Erythroblast (primary cell): ENCODE measurements around the gene TOB2.
"Not testable (repeated sequence)": the region's sequence is repeated elsewhere in the genome, so short reads cannot be mapped to it uniquely, and the experiment has no call there.

Experiments
- DNase-seq, 2 experiments: peaks; one replicate each; lab custom pipeline; 2025; lab: John Stamatoyannopoulos, UW
- GATA1 ChIP-seq: IDR thresholded peaks from 2 replicates; pipeline ENCODE4 v1.6.1; 2011; ENCODE audit warnings: low read depth, mild to moderate bottlenecking, control low read depth, low read length, moderate library complexity
- POLR2A ChIP-seq: IDR thresholded peaks from 2 replicates; pipeline ENCODE4 v1.6.1; 2011; ENCODE audit warnings: mild to moderate bottlenecking, low read length

The TOB2 gene

DNA sequence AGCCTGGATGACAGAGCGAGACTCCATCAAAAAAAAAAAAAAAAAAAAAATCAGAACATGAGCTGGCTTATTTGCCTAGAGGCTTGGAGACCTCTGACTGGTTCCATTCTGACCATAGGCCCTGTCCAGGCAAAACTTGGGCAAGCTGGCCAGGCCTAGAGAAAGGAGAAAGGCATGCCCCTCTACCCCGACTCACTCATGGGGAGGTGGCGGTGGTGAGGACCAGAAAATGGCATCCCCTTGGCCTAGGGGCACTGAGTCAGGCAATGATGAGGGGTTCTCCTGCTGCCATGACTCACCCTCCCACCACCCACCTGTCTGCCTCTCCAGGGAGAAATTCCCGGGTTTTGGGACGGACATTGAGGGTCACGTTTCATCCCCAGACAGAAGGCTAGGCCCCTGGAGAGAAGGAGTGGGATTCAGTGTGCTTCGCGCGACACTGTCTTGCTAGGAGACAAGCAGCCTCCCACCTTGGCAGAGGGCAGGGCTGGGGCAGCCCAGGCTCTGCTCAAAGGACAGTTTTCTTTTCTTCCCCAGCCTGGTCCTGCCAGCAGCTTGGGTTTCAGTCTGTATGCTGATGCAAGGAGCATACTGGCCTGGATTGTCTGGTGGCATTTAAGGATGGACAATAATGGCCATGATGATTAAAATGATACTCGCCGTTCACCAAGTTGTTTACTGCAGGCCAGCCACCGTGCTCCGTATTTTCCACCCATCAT lies 17.2 kb downstream of the TOB2 start:
- TF ChIP-seq GATA1 = no peak
- no peak for TF ChIP-seq POLR2A
- DNase-seq = no peak

DNA sequence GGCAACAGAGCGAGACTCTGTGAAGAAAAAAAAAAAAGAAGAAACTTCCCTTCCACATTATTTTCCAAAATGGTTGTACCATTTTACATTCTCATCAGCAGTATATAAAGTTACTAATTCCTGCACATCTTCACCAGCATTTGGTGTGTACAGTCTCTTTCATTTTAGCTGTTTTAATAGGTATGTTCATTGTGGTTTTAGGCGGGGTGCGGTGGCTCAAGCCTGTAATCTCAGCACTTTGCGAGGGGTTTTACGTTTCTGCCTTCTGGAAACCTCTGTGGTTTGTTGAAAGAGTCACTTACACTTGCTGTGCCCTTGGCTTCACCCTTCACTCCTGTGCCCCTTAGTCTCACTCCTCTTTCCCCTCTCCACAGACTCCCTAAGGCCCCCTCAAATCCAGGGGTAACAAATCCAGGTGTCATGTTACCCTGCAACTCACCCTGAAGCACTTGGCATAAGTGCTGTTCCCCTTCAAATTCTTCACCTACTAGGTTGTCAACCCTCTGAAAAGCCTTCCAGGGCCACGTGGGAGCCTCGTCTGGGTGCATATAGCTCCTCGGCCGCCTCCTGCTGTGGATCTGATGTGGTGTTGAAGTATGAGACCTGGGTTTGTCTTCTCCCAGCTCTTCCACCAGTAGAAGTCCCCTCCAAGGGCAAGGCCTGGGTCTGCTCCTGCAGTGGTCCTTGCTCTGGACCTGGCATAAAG lies 20.8 kb downstream of the TOB2 start:
- TF ChIP-seq POLR2A (no peak), GATA1 (no peak)
- DNase-seq = no peak

DNA sequence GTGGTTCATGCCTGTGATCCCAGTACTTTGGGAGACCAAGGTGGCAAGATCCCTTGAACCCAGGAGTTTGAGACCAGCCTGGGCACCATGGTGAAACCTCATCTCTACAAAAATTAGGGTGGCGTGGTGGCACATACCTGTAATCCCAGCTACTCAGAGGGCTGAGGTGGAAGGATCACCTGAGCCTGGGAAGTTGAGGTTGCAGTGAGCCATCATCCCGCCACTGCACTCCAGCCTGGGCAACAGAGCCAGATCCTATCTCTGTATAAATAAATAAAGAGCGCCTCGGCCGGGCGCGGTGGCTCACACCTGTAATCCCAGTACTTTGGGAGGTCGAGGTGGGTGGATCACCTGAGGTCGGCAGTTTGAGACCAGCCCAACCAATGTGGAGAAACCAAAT lies 27.9 kb downstream of the TOB2 start:
- no peak for TF ChIP-seq GATA1
- no peak for TF ChIP-seq POLR2A
- DNase-seq = no peak

DNA sequence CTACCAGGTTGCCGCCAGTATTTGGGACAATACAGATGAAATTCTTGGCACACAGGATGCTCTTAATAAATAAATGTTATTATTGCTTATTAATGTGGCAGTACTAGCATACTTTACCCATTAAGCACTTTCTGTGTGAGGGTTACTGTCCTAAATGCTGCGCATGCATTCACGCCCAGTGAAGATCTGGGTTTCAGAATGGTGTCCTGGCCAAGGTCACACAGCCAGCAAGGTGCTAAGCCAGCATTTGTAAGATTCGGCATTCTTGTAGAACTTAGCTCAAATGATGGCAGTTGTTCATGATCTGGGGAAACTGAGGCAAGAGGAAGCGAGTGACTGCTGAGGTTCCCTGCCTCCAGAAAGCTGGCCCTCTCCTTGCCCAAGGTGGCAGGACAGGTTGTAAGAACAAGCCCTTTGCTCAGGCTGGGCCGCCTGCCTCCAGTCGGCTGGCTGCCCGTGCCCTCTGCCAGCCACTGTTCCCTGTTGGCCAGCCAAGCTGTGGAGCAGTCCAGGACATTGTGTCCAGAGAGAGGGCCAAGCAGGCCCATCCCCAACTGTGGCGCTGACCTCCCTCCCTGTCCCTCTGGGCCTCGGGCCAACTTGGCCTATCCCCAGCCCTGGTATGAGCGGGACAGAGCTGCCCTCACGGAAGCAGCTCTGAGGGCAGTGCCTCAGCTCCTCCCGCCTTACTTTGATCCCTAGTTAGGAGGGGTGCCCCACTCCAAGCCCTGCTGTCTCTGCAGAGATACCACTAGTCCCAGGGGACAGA lies 28.8 kb downstream of the TOB2 start:
- no peak for DNase-seq
- TF ChIP-seq POLR2A (no peak), GATA1 (no peak)

DNA sequence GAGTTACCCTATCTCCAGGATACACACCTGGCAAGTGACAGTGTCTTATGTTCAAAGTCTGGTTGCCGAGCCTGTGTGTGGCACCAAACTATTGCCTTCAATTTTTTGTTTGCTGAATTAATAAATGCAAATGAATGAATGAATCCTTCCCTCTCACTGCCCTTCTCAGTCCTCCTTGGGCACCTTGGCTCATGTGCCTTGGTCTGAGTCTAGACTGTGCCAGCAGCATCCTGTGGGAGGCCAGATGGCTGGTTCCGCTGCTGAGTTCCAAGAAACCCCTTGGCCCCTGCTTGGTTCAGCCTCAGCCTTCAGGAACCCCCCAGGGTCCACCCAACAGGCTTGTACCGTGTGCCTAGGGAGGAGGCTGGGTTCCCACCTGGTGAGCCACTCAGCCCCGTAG lies 31.0 kb downstream of the TOB2 start:
- no peak for DNase-seq
- no peak for TF ChIP-seq POLR2A
- no peak for TF ChIP-seq GATA1

DNA sequence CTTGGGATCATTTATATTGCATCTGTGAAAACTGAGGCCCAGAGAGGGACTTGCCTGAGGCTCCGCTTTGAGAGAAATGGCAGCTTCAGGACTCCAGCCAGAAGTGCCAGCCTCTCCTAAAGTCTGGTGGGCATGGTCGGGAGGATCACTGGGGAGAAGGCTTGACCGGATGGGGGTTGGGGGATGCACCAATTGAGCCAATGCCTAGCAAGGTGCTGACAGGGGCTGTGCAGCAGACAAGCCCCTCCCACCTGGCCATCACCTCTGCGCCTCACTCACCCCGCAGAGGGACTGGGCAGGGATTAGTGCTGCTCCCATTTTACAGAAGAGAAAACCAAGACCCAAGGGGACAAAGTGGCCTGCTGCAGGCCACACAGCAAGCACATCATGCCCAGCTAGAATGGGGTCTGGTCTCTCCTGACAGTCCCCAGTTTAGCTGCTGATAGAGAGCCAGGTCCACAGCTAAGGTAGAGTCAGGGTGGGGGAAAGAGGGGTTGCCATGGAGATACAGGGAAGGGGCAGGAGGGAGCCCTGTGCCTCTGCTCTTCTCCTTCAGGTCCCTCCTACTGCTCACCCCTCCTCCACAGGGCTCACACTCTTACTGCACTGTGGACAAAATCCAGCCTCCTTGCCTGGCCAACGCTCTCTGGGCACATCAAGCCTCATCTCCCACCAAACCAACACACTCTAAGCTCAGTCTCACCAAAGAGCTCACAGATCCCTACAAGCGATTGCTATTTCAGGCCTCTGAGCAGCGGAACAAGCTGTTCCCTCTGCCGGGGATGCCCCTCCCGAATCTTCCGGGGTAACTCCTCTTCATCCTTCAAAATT lies 35.4 kb downstream of the TOB2 start:
- no peak for DNase-seq

DNA sequence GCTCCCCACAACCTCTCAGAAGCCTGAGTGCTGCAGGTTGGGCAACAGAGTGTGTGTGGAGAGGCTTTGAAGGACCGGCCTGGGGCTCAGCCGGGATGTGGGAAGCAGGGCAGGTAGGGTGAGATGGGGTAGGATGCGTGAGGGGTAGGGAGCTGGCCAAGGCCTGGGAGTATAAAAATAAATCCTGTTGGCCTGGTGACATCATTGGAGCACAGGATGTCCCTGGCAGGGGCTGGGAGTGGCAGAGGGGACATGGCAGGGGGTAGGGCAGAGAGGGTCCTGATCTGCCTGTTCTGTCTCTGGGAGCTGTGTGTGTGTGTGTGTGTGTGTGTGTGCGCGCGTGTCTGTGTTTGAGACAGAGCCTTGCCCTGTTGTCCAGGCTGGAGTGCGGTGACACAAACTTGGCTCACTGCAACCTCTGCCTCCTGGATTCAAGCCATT lies 36.3 kb downstream of the TOB2 start:
- no peak for TF ChIP-seq GATA1
- no peak for TF ChIP-seq POLR2A
- DNase-seq = no peak

More for the DNA sequence above, 35.4 kb downstream of the TOB2 start:
- TF ChIP-seq POLR2A = no peak
- TF ChIP-seq GATA1 = no peak

DNA sequence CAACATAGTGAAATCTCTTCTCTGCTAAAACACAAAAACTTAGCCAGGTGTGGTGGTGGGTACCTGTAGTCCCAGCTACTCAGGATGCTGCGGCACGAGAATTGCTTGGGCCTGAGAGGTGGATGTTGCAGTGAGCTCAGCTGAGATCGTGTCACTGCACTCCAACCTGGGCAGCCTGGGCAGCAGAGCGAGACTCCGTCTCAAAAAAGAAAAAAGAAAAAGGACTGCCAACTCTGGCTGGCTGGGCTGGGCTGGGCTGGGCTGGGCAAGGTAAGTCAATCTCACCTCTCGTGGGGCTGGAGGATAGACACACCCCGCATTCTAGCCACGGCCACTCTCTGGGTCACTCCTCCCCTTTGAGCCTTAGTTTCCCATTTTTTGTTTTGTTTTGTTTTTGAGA lies 37.9 kb downstream of the TOB2 start:
- no peak for DNase-seq
- TF ChIP-seq GATA1 = no peak
- no peak for TF ChIP-seq POLR2A

DNA sequence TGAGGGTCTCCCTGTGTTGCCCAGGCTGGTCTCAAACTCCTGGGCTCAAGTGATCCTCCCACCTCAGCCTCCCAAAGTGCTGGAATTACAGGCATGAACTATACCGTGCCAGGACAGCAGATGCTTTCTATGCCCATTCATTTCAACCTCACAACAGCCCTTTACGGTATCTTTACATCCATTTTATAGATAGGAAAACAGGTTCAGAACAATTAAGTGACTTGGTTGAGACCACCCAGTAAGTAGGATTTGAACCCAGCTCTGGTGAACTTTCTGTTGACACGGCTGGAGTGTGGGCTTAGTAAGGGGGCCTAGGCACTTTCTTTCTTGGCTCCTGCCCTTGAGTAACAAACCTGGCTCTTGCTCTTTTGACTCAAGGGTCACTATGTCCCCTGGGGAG lies 39.2 kb downstream of the TOB2 start:
- no peak for DNase-seq
- TF ChIP-seq GATA1 (no peak), POLR2A (no peak)

DNA sequence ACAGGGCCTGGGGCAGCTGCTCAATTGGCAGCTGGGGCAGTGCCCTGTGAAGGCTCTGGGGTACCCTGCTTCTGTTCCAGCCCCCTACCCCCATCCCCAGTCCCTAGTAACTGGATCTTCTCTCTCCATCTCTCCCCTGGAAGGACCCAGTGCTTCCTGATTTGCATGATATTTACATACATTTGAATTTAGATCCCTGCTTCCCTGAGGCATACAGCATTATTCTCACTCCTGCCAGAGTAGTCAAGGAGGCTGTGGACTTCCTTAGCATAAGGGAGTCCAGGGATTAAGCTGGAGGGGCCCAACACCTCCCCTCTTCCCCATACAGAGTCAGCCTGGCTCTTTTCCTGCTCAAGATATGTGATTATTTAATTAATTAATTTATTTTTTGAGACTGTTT lies 40.2 kb downstream of the TOB2 start:
- TF ChIP-seq GATA1 (no peak), POLR2A (no peak)
- no peak for DNase-seq

DNA sequence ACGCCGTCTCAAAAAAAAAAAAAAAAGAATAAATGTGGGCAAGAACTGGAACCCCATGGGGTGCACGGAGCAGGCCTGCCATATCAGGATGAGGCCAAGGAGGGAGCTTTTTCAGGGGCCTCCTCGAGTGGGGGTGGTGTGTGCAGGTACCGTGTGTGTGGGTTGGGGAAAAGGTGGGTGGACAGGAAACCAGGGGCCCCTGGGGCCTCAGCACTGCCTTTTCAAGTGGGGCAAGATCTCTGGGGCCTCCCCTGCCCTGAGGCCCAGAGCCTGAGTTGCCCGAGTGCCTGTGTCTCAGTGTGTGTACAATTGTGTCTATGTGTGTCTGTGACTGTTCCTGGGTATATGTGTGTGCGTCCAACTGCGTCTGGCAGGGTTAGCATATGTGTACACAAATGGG lies 41.0 kb downstream of the TOB2 start:
- no peak for TF ChIP-seq GATA1
- TF ChIP-seq POLR2A = no peak
- DNase-seq = no peak

DNA sequence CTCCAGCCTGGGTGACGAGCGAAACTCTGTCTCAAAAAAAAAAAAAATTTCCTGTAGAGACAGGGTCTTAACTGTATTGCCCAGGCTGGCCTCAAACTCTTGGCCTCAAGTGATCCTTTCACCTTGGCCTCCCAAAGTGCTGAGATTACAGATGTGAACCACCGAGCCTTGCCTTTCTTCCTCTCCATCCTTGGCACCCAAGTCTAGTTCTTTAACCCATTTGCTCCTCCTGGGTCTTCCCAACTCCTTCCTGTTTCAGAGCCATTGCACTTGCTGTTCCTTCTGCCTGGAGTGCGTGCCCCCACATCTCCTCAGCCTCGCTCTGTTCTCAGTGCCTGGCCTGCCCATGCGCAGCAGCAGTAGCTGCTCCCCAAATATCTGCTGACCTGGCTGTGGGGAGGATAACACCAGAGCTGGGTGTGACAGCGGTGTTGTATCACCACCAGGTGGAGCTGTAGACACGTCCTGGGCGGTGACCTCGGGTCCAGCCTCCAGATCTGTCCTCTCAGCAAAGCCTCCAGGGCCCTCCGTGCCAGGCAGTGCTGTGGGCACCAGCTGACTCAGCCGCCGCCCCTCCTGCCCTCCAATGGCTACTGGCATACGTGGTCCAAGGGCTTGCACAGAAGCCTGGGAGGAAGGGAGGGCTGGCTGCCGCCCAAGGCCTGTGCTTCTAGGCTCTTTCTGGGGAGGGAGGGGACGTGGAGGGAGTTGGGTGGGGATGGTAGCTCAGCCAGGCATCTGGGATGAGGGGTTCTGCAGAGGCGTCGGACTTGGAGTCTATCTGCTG lies 42.9 kb downstream of the TOB2 start:
- DNase-seq = peak; percentile 86 to 92
- TF ChIP-seq GATA1 (no peak), POLR2A (no peak)

DNA sequence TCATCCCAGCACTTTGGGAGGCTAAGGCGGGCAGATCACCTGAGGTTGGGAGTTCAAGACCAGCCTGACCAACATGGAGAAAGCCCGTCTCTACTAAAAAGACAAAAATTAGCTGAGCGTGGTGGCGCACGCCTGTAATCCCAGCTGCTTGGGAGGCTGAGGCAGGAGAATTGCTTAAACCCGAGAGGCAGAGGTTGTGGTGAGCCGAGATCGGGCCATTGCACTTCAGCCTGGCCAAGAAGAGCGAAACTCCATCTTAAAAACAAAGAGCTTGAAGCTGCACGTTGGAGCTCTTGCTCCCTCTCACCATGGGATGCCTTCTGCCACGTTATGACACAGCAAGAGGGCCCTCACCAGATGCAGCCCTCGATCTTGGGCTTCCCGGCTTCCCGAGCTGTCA lies 43.8 kb downstream of the TOB2 start:
- not testable (repeated sequence) for DNase-seq
